DLD1 (cell line): ENCODE data around the gene JOSD2.

Experiments
- in situ Hi-C: cut with HindIII; loops from 2 replicates; pipeline ENCODE4 v1.10.0; 2017; ENCODE audit warnings: low sequenced_read_pairs

The JOSD2 gene, protein sequence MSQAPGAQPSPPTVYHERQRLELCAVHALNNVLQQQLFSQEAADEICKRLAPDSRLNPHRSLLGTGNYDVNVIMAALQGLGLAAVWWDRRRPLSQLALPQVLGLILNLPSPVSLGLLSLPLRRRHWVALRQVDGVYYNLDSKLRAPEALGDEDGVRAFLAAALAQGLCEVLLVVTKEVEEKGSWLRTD

DNA sequence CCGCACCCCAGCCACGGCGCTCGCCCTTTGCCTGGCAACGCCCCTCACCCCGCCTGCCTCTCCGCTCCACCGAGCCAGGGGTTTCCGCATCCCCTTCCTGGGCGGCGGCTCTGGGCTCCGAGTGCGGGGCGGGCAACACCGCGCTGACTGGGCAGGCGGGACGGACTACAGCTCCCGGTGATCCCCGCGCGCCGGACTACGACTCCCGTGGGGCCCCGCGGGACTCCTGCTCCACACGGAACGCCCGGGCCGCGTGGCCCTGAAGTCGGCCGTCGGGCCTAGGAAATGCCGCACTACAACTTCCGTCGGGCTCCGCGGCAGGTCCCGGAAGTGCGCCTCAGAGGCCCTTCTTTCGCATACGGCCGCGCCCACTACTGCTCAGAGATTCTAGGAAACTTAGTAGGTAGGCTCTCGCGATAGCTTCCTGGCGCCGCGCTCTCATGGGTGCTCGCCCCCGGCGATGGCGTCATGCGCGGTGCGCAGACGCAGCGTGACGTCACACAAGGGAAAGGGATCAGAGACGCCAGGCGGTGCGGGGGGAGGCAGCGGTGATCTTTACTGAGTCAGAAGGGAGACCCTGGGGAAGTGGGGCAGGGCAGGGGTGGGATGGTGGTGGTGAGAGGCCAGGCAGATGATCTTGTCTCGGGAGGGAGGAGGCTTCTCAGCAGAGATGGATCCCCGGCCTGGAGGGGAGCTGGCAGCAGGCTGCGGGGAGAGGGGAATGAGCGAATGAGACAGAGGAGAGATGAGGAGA is at the start of gene JOSD2:
Gene JOSD2 (minus strand): TSS at position 123 of the 754 bp plus-strand sequence. CDS start 760 bp downstream, outside the sequence.
- in situ Hi-C loops, result no loop called here

DNA sequence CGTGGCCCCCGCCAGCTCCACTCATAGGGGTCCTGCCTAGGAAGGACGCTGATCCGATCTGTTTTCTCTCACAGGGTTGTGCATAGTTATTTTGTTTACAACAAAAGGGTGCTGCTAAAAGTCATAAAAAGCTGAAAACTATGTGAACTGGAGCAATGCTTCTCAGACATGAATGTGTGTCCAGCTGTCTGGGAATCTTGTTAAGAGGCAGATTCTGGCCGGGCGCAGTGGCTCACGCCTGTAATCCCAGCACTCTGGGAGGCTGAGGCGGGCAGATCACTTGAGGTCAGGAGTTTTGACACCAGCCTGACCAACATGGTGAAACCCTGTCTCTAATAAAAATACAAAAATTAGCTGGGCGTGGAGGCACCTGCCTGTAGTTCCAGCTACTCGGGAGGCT is 48.6 kb upstream of the JOSD2 start:
- in situ Hi-C loops, result no loop called here

DNA sequence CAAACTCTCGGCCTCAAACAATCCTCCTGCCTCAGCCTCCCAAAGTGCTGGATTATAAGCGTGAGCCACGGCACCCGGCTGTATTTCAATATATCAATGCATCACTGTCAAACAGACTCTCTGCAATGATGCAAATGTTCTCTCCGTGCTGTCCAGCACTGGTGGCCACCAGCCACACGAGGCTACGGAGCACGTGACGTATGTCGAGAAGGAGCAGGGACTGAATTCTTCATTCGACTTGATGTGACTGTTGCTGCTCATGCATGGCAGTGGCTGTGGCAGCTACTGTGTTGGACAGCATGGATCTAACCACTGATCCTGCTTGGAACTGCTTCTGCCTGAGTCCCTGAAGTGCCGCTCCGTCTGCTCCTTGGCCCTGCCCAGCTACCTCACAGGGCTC is 47.5 kb upstream of the JOSD2 start:
- in situ Hi-C loops, result no loop called here

DNA sequence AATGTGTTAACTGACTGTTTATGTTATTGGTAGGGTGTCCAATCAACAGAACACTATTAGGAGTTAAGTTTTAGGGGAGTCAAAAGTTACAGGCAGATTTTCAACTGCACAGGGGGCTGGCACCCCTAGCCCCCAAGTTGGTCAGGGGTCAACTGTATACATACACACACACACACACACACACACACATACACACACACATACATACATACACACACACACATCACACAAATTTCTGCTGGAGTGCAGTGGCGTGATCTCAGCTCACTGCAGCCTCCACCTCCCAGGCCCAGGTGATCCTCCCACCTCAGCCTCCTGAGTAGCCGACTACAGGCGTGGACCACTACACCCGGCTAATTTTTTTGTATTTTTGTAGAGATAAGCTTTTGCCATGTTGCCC is 47.0 kb upstream of the JOSD2 start:
- in situ Hi-C loops, result no loop called here

DNA sequence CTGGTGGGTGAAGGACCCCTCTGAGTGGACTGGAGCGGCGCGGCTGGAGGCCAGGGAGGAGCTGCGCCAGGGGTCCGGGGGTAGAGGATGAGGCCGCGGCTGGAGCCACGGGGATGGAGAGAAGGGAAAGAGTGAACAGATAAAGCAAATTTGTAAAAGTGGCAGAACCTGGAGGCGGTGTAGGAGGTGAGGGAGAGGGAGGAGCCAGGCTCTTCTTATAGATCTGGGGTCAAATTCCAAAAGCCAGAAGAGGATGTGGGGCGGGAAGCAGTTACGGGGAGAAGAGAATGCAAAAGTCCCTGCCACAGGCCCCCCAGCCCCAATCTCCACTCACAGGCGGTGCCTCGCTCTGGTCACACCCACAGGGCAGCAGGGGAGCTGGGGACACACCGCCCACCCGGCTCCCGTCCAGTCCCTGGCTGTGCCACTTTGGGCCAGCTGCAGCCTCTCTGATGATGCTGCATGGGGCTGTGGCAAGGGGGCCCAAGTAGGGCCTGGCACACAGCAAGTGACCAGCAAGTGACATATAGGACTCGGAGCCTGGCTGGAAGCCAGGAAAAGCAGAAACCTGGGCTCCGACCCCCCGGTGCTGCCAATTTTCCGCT is 46.1 kb upstream of the JOSD2 start:
- in situ Hi-C loops, result no loop called here

DNA sequence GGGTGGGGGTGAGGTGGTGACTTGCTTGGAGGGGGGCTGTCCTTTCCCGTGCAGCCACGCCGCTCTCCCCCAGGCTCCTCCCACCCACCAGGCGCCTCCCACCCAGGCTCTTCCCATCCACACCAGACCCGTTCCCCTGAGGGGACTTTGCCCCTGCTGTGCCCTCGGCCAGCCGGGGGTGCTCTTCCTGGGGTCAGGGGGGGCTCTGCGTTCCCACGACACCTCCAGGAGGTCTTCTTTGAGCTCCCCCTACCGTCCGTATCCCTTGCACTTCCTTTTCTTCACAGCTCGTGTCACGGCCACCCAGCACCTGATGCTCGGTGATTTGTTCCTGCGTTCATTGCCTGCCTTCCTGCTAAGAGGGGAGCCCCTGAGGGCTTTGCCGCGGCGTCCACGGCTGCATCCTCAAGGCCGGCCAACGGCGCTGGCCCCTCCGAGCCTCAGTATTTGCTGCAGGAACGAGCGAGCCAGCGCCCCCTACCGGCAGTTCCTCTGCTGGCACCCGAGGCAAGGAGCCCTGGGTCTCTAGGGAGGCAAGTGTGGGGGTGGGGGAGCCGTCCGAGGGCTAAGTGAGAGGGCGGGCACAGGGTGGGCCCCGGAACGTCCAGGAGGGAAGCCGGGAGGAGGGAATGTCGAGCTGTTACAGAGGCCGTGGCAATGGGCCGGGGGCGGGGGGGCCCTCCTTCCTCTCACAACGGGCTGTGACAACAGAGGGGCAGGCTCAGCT is 45.5 kb upstream of the JOSD2 start:
- in situ Hi-C loops, result no loop called here

DNA sequence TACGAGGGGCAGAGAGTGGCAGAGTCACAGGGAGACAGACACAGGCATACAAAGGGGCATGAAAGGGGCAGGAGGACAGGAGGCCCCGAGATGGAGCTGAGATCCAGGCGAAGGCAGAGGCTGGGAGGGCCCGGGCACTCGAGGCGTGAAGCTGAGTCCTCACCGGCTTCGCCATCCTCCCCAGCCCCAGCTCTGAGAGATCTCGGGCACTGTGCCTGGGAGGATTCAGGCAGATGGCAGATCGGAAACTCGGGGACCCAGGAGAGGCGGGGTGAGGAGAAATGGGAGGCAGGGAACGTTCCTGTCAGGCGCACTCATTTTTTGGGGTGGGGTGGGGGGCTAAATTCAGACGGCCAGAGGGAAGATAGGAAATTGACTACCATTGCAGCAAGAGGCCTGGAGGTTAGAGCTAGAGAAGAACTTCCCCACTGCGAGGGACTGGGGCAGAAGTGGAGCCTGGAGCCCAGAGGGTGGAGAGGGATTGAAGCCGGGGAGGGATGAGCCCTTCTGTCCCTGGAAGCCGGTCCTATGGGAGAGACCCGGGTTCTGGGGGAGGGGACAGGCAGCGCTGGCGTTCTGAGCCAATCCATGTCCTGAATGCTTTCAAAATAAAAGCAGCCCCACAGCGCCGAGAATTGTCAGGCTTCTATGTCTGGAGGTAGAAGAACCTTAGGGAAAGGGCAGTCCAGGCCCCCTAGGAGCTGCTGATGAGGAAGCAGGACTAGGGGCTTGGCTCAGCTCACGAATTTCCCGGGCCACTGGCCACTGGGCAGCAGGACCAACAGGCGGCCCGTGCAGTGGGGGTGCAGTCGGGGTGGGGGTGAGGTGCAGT is 44.7 kb upstream of the JOSD2 start:
- in situ Hi-C loops, result no loop called here

DNA sequence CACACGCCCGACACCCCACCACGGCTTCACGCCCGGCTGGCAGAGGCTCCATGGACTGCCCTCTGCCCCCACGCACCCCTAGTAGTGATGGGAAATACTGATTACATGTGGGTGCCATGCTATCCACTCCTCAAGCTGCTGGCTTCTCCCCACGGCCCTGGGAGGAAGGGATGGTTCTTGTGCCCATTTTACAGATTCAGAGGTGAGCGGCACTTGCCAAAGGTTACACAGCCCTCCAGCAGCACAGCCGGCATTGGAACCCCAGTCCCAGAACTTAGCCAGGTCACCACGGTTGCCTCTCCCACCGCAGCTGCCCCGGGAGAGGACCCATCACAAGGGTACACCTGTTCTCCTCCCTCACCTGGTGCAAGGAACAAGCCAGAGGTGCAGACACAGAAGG is 44.0 kb upstream of the JOSD2 start:
- in situ Hi-C loops, result no loop called here

DNA sequence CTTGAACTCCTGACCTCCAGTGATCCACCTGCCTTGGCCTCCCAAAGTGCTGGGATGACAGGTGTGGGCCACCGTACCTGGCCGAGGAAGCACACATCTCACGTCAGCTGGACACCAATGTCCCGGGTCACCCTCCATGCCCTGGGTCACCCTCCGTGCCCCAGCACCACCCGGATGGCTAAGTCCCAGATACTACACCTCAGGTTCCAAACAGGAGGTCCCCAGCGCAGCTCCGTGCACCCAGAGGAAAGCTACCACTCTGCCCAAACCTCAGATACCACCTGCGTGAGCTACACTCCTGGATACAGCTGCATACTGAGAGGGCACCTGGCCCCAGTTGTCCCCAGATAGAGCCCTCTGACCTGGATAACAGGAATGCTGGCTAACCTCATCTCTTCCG is 43.2 kb upstream of the JOSD2 start:
- in situ Hi-C loops, result no loop called here

DNA sequence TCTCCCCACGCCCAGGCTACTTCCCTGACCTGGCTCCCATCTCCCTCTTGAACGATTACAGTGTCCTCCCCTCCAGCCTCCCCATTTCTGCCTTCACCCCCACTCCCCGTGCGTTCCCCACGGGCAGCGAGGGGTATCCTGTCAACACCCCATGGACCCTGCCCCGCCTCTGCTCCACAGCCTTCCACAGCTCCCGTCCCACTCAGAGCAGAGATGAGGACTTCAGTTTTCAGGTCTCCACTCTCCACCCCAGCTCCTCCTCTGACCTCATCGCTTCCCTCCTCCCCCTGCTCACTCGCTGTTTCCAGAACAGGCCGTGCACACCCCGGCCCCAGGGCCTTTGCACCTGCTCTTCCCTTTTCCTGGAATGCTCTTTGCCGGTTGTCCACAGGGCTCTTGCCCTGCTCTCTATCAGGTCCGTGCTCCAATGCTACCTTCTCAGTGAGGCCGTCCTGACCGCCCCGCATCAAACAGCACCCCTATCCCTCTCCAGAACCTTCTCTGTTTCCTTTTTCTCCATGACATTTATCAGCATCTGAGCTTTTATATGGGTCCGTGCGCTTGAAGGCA is 42.2 kb upstream of the JOSD2 start:
- in situ Hi-C loops, result no loop called here

DNA sequence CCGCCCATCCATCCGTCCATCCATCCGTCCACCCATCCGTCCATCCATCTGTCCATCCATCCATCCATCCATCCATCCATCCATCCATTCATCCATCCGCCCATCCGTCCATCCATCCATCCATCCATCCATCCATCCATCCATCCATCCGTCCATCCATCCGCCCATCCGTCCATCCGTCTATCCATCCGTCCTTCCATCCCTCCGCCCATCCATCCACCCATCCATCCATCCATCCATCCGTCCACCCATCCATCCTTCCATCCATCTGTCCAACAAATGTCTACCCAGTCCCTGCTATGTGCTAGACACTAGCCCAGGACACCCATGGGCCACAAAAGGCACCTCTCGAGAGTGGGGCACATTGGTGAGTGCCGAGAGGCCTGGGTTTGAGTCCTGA is 41.5 kb upstream of the JOSD2 start:
- in situ Hi-C loops, result no loop called here

DNA sequence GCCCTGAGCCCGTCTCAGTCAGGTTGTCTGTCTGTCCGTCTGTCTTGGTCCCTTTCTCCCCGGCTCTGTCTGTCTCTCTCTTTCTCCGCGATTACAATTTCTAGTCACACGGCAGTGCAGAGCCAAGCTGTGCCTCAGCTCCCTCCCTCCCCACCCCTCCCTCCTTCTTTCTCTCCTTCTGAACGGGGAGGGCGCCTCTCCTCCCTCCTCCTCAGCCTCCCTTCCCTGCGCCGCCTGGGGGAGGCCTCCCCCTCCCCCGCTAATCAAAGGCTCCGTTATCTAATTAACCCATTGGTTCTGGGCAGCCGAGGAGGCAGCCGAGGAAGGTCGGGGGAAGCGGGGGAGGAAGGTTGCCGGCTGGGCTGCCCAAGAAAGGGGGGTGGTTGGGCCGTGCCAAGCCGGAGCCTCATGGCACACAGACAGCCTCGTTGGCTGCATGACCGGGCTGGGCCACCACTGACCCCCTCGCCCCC is 40.8 kb upstream of the JOSD2 start:
- in situ Hi-C loops, result no loop called here

DNA sequence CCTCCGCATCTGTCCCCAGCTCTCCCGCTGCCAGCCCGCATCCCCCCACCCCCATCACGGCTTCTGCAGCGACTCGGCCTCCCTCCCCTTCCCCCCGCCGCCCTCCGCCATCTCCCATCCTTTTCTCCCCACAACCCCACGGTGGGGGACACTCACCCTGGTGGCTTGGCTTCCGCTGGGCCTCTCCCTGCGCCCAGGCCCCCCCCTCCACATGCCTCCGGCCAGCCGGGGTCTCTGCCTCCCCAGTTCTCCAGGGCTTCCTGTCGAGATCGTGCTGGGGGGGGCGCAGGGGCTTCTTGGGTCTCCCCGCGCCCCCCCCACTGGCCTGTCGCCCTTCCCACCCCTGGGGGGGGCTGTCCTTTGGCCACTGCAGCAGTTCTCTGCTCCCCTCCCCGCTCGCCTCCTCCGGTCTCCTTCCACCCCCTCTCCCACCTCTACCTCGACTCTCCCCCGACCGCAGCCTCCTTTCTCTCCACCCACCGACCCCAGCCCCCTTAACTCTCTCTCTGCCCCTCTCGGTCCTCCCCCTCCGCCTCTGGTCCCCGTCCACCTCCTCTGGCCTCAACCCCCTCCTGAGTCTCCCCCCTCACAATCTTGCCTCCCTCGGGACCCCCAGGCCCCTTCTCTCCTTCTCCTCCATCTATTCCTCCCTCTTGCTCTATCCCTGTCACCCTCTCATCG is 40.2 kb upstream of the JOSD2 start:
- in situ Hi-C loops, result no loop called here

DNA sequence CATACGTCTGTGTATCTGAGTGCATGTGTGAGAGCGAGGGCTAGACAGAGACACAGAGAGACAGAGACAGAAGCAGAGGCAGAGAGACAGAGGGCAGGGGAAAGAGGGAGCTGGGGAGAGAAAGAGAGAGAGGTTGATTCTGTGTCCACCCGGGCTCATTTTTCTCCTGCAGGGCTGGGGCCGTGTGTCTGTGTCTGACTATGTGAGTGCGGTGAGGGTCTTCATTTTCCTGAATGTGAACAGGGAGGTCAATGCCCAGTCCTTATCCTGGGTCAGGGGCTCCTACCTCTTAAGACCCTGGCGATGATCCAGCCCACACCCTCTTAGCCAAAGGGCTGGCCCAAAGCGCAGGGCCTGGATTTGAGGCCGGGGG is 39.6 kb upstream of the JOSD2 start:
- in situ Hi-C loops, result no loop called here

DNA sequence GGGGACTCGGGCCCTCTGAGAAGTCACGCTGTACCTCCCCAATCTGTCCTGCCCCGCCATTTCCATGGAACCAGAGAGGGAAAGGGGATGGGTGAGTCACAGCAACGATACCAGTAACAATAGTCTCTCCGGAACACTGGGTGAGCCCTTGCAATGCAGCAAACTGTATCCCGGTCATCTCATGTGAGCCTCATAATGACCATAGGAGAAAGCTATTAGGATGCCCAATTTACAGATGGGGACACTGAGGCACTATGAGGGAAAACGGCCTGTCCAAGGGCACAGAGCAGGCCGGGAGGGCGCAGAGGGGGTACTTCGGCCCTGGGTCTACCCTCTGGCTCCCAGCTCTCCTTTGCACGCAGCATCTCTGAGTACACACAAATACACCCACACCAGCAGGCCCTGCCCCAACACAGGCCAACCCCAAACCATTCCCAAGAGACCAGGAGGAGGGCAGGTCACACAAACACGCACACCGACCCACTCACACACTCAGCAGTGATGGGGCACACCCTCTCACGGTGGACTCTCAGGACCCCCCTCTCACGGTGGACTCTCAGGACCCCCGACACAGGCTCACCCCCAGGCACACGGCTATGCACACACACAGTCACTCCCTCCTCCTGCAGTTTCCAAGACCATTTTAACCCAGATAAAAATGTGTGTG is 39.1 kb upstream of the JOSD2 start:
- in situ Hi-C loops, result no loop called here

DNA sequence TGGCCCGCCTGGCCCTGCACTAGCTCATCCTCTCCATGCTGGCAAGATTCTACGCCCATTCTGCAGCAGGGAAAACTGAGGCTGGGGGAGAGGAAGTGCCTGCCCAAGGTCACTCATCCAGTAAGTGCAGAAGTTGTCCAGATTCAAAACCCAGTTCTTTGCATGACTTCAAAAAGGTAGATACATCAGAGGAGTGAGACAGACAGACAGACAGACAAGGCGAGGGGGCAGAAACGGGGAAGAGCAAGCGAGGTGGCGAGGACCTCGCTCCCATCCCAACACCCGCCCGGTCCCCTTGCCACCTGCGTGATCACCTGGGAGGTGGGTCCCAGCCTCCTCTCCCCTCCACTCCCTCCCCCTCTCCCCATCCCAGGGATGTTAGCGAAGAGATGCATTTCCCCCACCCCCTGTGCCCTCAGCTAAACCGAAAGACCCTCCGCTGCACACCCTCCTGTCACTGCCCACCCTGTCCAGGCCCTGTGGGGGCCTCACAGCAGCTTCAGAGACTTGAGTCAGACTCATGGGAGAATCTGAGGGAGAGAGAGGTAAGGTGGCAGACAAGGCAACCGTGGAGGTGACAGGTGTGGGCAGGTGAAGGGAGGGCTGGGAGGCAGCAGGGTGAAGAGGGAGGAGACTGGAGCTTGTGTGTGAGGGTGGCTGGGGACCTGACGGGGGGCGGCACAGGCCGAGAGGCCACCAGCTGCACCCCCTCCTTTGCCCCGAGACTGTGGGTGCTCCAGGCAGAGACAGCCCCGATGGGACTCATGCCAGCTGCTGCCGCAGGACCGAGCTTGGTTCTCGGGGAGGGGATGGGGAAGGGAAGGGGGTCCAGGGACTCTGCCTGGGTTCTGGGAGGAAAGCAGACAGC is 38.3 kb upstream of the JOSD2 start:
- in situ Hi-C loops, result no loop called here

DNA sequence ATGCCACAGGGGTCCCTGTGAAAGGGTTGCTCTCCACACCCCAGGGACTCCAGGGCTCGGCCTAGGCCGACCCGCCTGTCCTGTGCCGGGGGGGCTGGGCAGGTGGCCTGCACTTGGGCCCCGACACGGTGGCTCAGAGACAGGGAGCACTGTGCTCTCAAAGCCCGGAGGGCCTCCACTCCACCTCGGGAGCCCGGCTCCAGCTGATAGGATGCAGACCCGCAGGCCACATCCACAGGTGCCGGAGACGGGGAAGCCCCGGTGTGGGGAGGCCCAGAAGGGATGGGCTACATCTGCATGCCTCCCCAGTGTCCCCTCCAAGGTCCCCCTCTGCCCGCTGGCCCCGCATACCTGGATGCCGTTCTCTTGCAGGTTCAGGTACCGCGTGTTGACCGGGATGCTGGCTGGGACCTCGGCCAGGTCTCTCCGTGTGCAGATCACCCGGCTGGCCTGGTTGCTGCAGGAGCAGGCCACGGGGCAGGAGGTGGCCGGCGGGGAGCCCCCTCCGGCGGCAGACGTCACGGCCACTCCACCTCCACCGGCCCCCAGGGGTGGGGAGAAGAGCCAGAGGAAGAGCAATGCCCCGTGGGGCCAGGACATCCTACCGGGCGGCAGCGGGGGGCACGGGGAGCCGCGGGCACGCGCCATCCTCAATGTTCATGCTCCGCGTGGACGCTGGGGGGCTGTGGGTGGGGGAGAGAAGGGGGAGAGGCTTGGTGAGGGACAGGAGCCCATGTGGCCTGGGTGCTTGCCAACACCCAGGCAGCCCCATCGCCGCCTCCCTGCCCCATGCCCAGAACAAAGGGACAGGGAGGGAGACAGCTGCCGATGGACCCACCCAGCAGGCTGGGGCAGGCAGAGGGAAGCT is 37.4 kb upstream of the JOSD2 start:
- in situ Hi-C loops, result no loop called here
